HT-29 (cell line): Measurements from ENCODE around the gene MED19. TPM values are rescaled to one million over a fixed set of nuclear protein-coding genes. Genes with fewer than 3 reads are reported as not detected.
"Not testable (repeated sequence)": the region's sequence is repeated elsewhere in the genome, so short reads cannot be mapped to it uniquely, and the experiment has no call there.

Experiments used
- DNase-seq: peaks from one replicate; pipeline ENCODE4 v3.0.0-alpha.2; 2015; ENCODE audit warnings: low spot score
- total RNA-seq: library from RNA; depleted of rRNA; stranded (reverse); fragments of >200 nt; shearing (Covaris generic); gene quantifications from 2 replicates; pipeline ENCODE4 v1.2.3, GENCODE V29; 2014; rRNA removed

MED19 gene
- total RNA-seq = 28.9 and 35.0 TPM in 2 replicates

DNA sequence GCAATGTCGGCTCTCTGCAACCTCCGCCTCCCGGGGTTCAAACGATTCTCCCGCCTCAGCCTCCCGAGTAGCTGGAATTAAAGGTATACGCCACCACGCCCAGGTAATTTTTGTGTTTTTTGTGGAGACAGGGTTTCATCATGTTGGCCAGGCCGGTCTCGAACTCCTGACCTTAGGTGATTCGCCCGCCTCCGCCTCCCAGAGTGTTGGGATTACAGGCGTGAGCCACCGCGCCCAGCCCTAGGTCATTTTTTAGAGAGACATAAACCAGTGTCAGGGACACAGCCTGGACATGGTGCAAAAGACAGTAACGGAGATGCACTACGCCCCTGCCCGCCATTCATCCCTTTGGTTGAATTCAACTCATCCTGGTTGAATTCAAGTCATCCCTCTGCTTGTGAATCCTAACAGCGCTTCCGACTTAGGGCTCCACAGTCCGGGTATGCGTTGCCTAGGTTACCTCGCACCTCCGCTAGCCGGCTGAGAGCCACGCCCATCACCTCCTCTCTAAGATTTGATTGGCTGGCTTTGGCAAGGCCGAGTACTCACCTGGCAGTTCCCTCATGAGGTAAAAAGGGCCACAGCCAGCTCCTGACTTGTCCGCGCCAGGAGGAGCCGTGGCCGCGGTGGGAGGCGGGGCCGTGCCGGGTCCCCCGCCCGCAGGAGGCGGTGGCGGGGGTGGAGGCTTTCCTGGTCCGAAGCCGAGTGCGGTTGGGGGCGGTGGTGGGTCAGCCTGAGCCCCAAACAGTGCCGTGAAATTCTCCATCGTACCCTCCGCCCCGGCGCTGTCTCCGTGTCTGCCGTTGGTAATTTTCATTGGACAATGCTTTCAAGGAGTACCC lies at the start of gene MED19:
MED19 (minus strand) TSS at position 802 of the 842 bp plus-strand sequence; CDS start at position 766, 36 bp downstream.
- peak; percentile 97 for DNase-seq

DNA sequence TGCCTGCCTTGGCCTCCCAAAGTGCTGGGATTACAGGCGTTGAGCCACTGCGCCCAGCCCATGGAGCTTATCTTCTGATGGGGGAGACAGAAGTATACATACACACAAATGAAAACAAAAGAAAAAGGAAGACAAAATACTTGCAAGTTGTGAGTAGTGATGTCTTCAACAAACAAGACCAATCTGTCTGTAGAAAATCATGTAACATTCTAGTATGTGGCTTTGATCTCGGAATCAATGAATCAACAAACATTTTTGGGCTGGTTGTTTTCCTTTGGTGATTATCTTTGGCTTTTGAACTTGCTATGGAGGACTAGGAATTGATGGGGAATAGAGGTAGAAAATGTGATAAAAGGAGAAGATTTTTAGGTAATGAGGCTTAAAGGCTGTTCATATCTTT lies 46.2 kb upstream of the MED19 start:
- DNase-seq = no peak

- DNase-seq = no peak
Observed at GRCh38 chr11:57752954-57753353, 40.9 kb upstream of the MED19 start.

GRCh38 chr11:57751676-57752253 lies 39.8 kb upstream of the MED19 start, which contains the start of gene BTBD18:
TSS of gene BTBD18 (minus strand) at chr11:57751819. CDS start at chr11:57751188, 631 bp downstream.
- peak; percentile 87 for DNase-seq

DNA sequence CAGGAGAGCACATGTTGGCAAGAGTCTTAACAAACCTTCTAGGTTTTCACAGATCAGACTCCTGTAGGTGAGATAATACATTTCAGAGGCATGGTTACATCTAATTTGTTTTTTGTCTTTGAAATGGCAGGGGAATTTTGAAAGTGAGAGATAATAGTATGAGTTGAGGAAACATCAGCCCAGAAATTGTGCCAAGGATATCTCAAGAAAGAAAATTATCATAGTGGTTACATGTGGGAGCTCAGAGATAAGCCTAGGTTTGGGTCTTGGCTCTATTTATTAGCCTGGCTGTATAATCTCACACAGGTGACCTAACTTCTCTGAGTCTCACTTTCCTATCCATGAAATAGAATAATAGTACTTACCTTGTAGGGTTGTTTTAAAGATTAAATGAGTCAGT lies 39.2 kb upstream of the MED19 start:
- no peak for DNase-seq

DNA sequence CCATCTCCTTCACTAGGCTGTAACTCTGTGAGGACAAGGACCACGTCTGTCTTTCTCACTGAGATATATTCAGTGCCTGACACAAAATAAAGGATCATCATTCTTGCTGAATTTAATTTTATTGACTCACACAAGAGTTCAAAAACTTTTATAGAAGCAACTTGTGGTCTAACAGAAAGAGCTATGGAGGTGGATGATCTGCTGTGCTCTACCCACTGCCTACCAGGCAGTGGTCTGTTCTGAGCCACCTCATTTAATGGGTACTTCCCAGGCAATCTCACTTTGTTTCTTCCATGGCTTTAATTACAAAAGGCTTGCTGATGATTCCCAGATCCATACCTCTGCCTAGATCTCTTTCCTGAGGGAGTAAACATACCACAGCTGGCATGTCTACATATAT lies 34.9 kb upstream of the MED19 start:
- no peak for DNase-seq

GRCh38 chr11:57745206-57745605 lies 33.2 kb upstream of the MED19 start:
- no peak for DNase-seq

GRCh38 chr11:57744357-57744756 lies 32.3 kb upstream of the MED19 start:
- DNase-seq = no peak

- no peak for DNase-seq
Observed at GRCh38 chr11:57742087-57742452, 30.1 kb upstream of the MED19 start.

DNA sequence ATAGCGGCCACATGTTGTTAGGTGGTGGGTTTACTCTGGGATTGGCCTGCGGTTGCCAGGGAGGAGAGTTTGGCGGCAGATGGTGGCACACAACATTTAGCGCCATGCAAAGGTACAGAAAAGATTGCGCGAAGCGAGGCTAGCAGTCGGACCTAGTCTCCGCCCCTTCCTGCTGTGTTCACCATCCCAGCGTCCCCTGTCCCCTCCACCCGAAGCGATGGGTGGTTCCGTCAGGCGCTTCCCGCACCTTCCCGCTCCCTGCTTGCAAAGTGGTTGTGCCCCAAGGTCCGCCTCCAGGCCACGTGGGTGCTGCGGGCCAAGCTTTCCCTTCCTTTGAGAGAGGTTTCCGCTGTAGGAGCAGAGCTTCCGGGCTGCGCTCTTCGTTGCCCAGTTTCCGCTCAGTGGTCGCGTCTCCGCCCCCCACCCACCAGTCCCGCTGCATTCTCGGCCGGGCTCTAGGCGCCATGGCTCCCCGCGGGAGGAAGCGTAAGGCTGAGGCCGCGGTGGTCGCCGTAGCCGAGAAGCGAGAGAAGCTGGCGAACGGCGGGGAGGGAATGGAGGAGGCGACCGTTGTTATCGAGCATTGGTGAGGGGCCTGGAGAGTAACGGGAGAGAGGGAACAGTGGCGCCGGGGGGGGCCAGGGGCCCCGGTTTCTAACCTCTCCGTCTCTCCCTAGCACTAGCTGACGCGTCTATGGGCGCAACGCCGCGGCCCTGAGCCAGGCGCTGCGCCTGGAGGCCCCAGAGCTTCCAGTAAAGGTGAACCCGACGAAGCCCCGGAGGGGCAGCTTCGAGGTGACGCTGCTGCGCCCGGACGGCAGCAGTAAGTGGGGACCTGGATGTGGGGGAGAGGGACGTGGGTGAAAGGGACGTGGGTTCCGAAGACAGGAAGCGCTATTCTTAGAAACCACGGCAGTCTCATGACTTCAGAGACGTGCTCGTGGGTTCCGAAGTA lies 29.4 kb upstream of the MED19 start, which contains the start of gene SELENOH:
SELENOH (plus strand) TSS at position 360 of the 955 bp plus-strand sequence; CDS start at position 465, 105 bp downstream.
- DNase-seq = peak; percentile 99

GRCh38 chr11:57735619-57736298 lies 23.7 kb upstream of the MED19 start:
- DNase-seq = no peak

DNA sequence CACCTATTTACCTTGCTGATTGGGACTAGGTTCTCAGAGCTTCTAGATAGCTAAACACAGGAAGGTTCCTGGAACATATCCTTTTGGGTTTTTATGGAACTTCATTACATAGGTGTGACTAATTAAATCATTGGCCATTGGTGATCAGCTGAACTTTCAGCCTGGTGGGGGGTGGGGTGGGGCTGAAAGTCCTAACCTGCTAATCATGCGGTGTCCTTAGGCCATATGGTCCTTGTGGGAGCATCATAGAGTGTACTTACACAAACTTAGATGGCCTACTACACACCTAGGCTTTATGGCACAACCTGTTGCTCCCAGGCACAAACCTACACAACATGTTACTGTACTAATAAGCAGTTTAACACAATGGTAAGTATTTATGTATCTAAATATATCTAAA lies 20.6 kb upstream of the MED19 start:
- no peak for DNase-seq

GRCh38 chr11:57729479-57729878 lies 17.5 kb upstream of the MED19 start:
- no peak for DNase-seq

DNA sequence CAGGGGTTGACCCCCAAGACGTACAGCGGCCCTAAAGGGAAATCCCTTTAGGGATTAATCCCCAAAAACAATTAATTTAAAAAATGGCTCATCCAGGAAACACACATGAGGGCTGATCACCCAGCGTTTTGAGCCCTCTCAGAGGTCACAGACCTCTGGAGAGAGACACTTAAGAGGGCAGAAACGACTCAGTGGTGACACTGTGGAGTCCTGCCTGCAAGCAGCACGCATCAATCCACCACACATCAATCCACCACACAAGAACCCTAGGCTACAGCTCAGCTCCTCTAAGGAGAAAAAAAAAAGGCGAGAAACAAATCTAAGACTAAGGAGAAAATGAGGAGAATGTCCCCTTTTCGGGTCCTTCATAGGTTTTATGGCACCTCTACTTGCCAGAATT lies 16.8 kb upstream of the MED19 start:
- DNase-seq = no peak

GRCh38 chr11:57727185-57727584 lies 15.2 kb upstream of the MED19 start:
- DNase-seq = no peak

DNA sequence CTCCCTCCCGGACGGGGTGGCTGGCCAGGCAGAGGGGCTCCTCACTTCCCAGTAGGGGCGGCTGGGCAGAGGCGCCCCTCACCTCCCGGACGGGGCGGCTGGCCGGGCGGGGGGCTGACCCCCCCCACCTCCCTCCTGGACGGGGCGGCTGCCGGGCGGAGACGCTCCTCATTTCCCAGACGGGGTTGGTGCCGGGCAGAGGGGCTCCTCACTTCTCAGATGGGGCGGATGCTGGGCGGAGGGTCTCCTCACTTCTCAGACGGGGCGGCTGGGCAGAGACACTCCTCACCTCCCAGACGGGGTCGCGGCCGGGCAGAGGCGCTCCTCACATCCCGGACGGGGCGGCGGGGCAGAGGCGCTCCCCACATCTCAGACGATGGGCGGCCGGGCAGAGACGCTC lies 4.7 kb upstream of the MED19 start:
- not testable (repeated sequence) for DNase-seq

- no peak for DNase-seq
Observed at GRCh38 chr11:57713835-57714234, 1.8 kb upstream of the MED19 start.

GRCh38 chr11:57712256-57713150 lies 488 bp upstream of the MED19 start, which contains the start of gene TMX2:
TSS of gene TMX2 (plus strand) at chr11:57712593. CDS start at chr11:57712619, 26 bp downstream.
- DNase-seq = peak; percentile 99

DNA sequence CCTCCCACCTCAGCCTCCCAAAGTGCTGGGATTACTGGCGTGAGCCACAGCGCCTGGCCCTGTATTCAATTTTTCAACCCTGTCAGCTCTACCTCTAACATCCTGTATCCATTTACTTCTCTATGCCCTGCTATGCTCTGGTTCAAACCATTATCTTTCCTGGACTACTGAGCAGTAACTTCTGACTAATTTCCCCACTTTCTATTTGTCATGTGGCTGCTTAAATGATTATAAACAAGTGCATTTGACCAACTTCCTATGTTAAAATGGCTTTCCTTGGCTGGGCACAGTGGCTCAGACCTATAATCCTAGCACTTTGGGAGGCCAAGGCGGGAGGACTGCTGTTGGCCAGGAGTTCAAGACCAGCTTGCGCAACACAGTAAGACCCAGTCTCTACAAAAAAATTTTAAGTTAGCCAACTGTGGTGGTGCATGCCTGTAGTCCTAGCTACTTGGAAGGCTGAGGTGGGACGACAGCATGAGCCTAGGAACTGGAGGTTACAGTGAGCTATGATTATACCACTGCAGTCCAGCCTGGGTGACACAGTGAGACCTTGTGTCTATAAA lies 2.1 kb downstream of the MED19 start:
- DNase-seq = no peak

GRCh38 chr11:57705432-57705831 lies 6.6 kb downstream of the MED19 start:
- not testable (repeated sequence) for DNase-seq
